IMR-90 (cell line): ENCODE results near the gene RAB27A. TPM values are rescaled to one million over a fixed set of nuclear protein-coding genes. Genes with fewer than 3 reads are reported as not detected.

Experiments used
- ATAC-seq: fragments of 200-7000 bp; cut with Tn5 transposase; 2 replicates; pipeline ENCODE4 v1.9.1; 2020; ENCODE audit warnings: low read depth, mild to moderate bottlenecking, moderate library complexity
- BruUV-seq: library from RNA; stranded (reverse); fragments of 400-500 nt; replicated peaks from 2 replicates; lab custom pipeline; 2021; lab: Mats Ljungman, UMichigan
- CTCF ChIA-PET: fragments of 300-600 bp; formaldehyde crosslinking; extraction: SDS; loops from one replicate; lab custom pipeline; 2021; ENCODE audit warnings: antibody characterized with exemption; lab: Yijun Ruan, JAX
- POLR2A ChIA-PET: fragments of 300-600 bp; sonication (Branson Sonifier 250); formaldehyde crosslinking; loops from one replicate; lab custom pipeline; 2022; ENCODE audit warnings: antibody characterized with exemption; ENCODE audit not compliant: unreplicated experiment; lab: Charles Lee
- DNase-seq: peaks from one replicate; pipeline ENCODE4 v3.0.0; 2013
- H2AFZ ChIP-seq: replicated peaks from 2 replicates; pipeline ENCODE3; 2013; ENCODE audit warnings: low read length, mild to moderate bottlenecking; ENCODE audit not compliant: poor library complexity
- H2AK5ac ChIP-seq: 2 replicates; pipeline ENCODE4 v1.6.1; 2013; ENCODE audit warnings: low read depth, low read length, inconsistent platforms
- H2AK9ac ChIP-seq: replicated peaks from 2 replicates; pipeline ENCODE3; 2013; ENCODE audit warnings: mild to moderate bottlenecking, low read depth, low read length, moderate library complexity; ENCODE audit not compliant: poor library complexity
- H2BK120ac ChIP-seq: 2 replicates; pipeline ENCODE4 v1.6.1; 2013; ENCODE audit warnings: low read depth, low read length, inconsistent platforms
- H2BK15ac ChIP-seq: 3 replicates; pipeline ENCODE4 v1.6.1; 2013; ENCODE audit warnings: low read depth, low read length, inconsistent platforms
- H2BK20ac ChIP-seq: 2 replicates; pipeline ENCODE4 v1.6.1; 2013; ENCODE audit warnings: low read depth, mild to moderate bottlenecking, inconsistent platforms, low read length, moderate library complexity
- H2BK5ac ChIP-seq: 2 replicates; pipeline ENCODE4 v1.6.1; 2013; ENCODE audit warnings: mild to moderate bottlenecking, low read depth, low read length, inconsistent platforms; ENCODE audit not compliant: poor library complexity, severe bottlenecking
- H3K14ac ChIP-seq: replicated peaks from 2 replicates; pipeline ENCODE4 v1.6.1; 2013; ENCODE audit warnings: low read depth, low read length, inconsistent platforms
- H3K18ac ChIP-seq: 2 replicates; pipeline ENCODE4 v1.6.1; 2013; ENCODE audit warnings: low read depth, low read length, control low read depth
- H3K23ac ChIP-seq: 2 replicates; pipeline ENCODE4 v1.6.1; 2013; ENCODE audit warnings: low read depth, low read length, inconsistent platforms
- H3K27ac ChIP-seq: 2 replicates; pipeline ENCODE4 v1.5.1; 2013; ENCODE audit warnings: mild to moderate bottlenecking, control low read depth, low read length; ENCODE audit not compliant: insufficient read depth
- H3K27me3 ChIP-seq: 2 replicates; pipeline ENCODE4 v1.6.1; 2013; ENCODE audit warnings: low read length; ENCODE audit not compliant: control insufficient read depth, insufficient read depth
- H3K36me3 ChIP-seq: 2 replicates; pipeline ENCODE4 v1.6.1; 2013; ENCODE audit warnings: low read length, mixed read lengths; ENCODE audit not compliant: control insufficient read depth, insufficient read depth
- H3K4ac ChIP-seq: 2 replicates; pipeline ENCODE4 v1.6.1; 2013; ENCODE audit warnings: low read depth, low read length, inconsistent platforms
- H3K4me1 ChIP-seq: 2 replicates; pipeline ENCODE4 v1.6.1; 2013; ENCODE audit warnings: low read length, mixed read lengths; ENCODE audit not compliant: control insufficient read depth, insufficient read depth
- H3K4me2 ChIP-seq: 2 replicates; pipeline ENCODE4 v1.6.1; 2013; ENCODE audit warnings: low read depth, mild to moderate bottlenecking, control low read depth, low read length, moderate library complexity
- H3K4me3 ChIP-seq: 2 replicates; pipeline ENCODE4 v1.5.1; 2013; ENCODE audit warnings: low read depth, mild to moderate bottlenecking, control low read depth, low read length, moderate library complexity; ENCODE audit not compliant: insufficient read depth
- H3K56ac ChIP-seq: 2 replicates; pipeline ENCODE4 v1.6.1; 2013; ENCODE audit warnings: low read length, inconsistent platforms; ENCODE audit not compliant: insufficient read depth; ENCODE audit errors: extremely low read depth
- H3K79me1 ChIP-seq, 2 experiments: 2 replicates each; pipeline ENCODE4 v1.6.1; 2013; ENCODE audit warnings: low read length in 2 of 2, inconsistent platforms in 1 of 2, low read depth in 1 of 2
- H3K9ac ChIP-seq: 2 replicates; pipeline ENCODE4 v1.6.1; 2013; ENCODE audit warnings: low read depth, low read length, control low read depth
- H3K9me1 ChIP-seq: 2 replicates; pipeline ENCODE4 v1.6.1; 2013; ENCODE audit warnings: low read length, inconsistent platforms; ENCODE audit not compliant: insufficient read depth
- H3K9me3 ChIP-seq: 2 replicates; pipeline ENCODE4 v1.6.1; 2013; ENCODE audit warnings: low read length; ENCODE audit not compliant: control insufficient read depth, insufficient read depth
- H4K20me1 ChIP-seq: 2 replicates; pipeline ENCODE4 v1.6.1; 2013; ENCODE audit warnings: low read length, inconsistent platforms; ENCODE audit not compliant: insufficient read depth
- H4K5ac ChIP-seq: 2 replicates; pipeline ENCODE4 v1.6.1; 2013; ENCODE audit warnings: mild to moderate bottlenecking, low read depth, low read length, control low read depth
- H4K8ac ChIP-seq, 2 experiments: 2 replicates each; pipeline ENCODE4 v1.6.1; 2013; ENCODE audit warnings: low read depth in 2 of 2, low read length in 2 of 2, control low read depth in 1 of 2, inconsistent platforms in 1 of 2
- H4K91ac ChIP-seq: 2 replicates; pipeline ENCODE4 v1.6.1; 2013; ENCODE audit warnings: low read depth, low read length, inconsistent platforms; ENCODE audit not compliant: insufficient read depth
- CEBPB ChIP-seq: IDR thresholded peaks from 2 replicates; pipeline ENCODE4 v1.6.1; 2012; ENCODE audit warnings: low read depth, low read length, improper control_type of control experiment
- FOS ChIP-seq: fragments of 150-350 bp; IDR thresholded peaks from 2 replicates; pipeline ENCODE4 v1.6.1; 2016; ENCODE audit warnings: low read depth, low read length
- MAFK ChIP-seq: IDR thresholded peaks from 2 replicates; pipeline ENCODE4 v1.6.1; 2012; ENCODE audit warnings: low read depth, low read length, improper control_type of control experiment
- MXI1 ChIP-seq: IDR thresholded peaks from 2 replicates; pipeline ENCODE4 v1.6.1; 2012; ENCODE audit warnings: low read depth, mild to moderate bottlenecking, low read length, moderate library complexity, borderline replicate concordance
- NFE2L2 ChIP-seq: fragments of 150-350 bp; IDR thresholded peaks from 2 replicates; pipeline ENCODE4 v1.6.1; 2016; ENCODE audit warnings: low read depth, mild to moderate bottlenecking, low read length
- RAD21 ChIP-seq: IDR thresholded peaks from 2 replicates; pipeline ENCODE4 v1.6.1; 2012; ENCODE audit warnings: low read length, improper control_type of control experiment
- RCOR1 ChIP-seq: IDR thresholded peaks from 2 replicates; pipeline ENCODE4 v1.6.1; 2012; ENCODE audit warnings: mild to moderate bottlenecking, low read length, improper control_type of control experiment; ENCODE audit not compliant: insufficient replicate concordance
- RFX5 ChIP-seq: IDR thresholded peaks from 2 replicates; pipeline ENCODE4 v1.8.0; 2012; ENCODE audit warnings: low read depth, mild to moderate bottlenecking, low read length, moderate library complexity
- SMC3 ChIP-seq: fragments of 150-350 bp; IDR thresholded peaks from 2 replicates; pipeline ENCODE4 v1.6.1; 2016; ENCODE audit warnings: low read depth, mild to moderate bottlenecking, antibody characterized with exemption, low read length, moderate library complexity
- WGBS, 2 experiments: methylation state at CpG; one replicate each; pipeline versions ENCODE4 v1.1.5 to v1.1.7; 2013; ENCODE audit warnings: missing lambda C conversion rate in 2 of 2; ENCODE audit not compliant: insufficient read length in 1 of 2; ENCODE audit errors: extremely low coverage in 2 of 2; 5-methylcytosine and 5-hydroxymethylcytosine counted together
- dilution Hi-C: fragments of 300-500 bp; cut with HindIII; formaldehyde crosslinking; loops from one replicate; pipeline ENCODE4 v1.14.3; 2018; ENCODE audit warnings: low sequenced_read_pairs; ENCODE audit not compliant: unreplicated experiment
- in situ Hi-C: fragments of 300-500 bp; cut with MboI; formaldehyde crosslinking; loops from 3 replicates; pipeline ENCODE4 v1.14.3; 2019; ENCODE audit warnings: low sequenced_read_pairs, inconsistent platforms, mixed read lengths
- intact Hi-C: fragments of 100-400 bp; cut with micrococcal nuclease; formaldehyde crosslinking; loops from 2 replicates; pipeline ENCODE4 v1.10.0; 2022
- polyA plus RNA-seq, 3 experiments: library from polyadenylated mRNA; depleted of rRNA; stranded (reverse); fragments of >200 nt; gene quantifications; 2 replicates each; pipeline ENCODE4 v1.2.3, GENCODE V29; 2012; ENCODE audit warnings: low replicate concordance in 1 of 3
- total RNA-seq: library from RNA; depleted of rRNA; stranded (reverse); fragments of >200 nt; gene quantifications from 2 replicates; pipeline ENCODE4 v1.2.3, GENCODE V29; 2012
- TF ChIP-seq, protein P1 (sequence below): conservative IDR thresholded peaks from 2 replicates; pipeline ENCODE4 v1.5.1; 2012; ENCODE audit warnings: mild to moderate bottlenecking, low read depth, low read length, improper control_type of control experiment

Gene RAB27A
- total and polyA plus RNA-seq, 2 of the 4 experiments (the other 2 are of a cell fraction), result 4.8 to 13.7 TPM

GRCh38 chr15:55235546-55236036 is 54.0 kb downstream of the RAB27A start:
- Histone ChIP-seq H3K9ac (no peak overlapping the region), H4K5ac (no peak overlapping the region), H3K36me3 (0 out of 2 replicates have a peak, but pooled peaks cover 1% of the 10 kb centered on the region), H2AK5ac (no peak overlapping the region), H3K27me3 (no peaks in the 10 kb centered on the region), H2AFZ (no peak overlapping the region), H2BK120ac (no peak overlapping the region), H3K4me2 (no peak overlapping the region), H3K27ac (no peak overlapping the region), H3K9me1 (peaks cover 3% of the 10 kb centered on the region; the same call in 1 of the 2 replicates), H3K4me3 (no peak overlapping the region), H3K56ac (no peak overlapping the region), H2AK9ac (no peak overlapping the region), H3K14ac (no peak overlapping the region), H3K79me1 (peaks cover 0 to 3% of the 10 kb centered on the region in 2 experiments; a peak in 2 of 4 replicates), H4K8ac (no peak overlapping the region), H4K91ac (no peak overlapping the region), H3K9me3 (no peaks in the 10 kb centered on the region), H3K18ac (no peak overlapping the region), H3K4me1 (no peaks in the 10 kb centered on the region), H2BK20ac (no peak overlapping the region), H2BK15ac (no peak overlapping the region), H2BK5ac (no peak overlapping the region), H3K23ac (no peak overlapping the region), H3K4ac (no peak overlapping the region), H4K20me1 (no peaks in the 10 kb centered on the region)
- POLR2A ChIA-PET, result no interaction called here
- no peak for DNase-seq
- CTCF ChIA-PET, result no interaction called here
- dilution Hi-C loops (no loop called here), intact Hi-C loops (no loop called here), in situ Hi-C loops (no loop called here)
- no TSS peak for BruUV-seq
- no peak for ATAC-seq
- TF ChIP-seq RAD21 (no peak), SMC3 (no peak), MXI1 (no peak), CEBPB (no peak), NFE2L2 (no peak), RCOR1 (no peak), MAFK (no peak), FOS (no peak), RFX5 (no peak)
- TF ChIP-seq, protein P1, sequence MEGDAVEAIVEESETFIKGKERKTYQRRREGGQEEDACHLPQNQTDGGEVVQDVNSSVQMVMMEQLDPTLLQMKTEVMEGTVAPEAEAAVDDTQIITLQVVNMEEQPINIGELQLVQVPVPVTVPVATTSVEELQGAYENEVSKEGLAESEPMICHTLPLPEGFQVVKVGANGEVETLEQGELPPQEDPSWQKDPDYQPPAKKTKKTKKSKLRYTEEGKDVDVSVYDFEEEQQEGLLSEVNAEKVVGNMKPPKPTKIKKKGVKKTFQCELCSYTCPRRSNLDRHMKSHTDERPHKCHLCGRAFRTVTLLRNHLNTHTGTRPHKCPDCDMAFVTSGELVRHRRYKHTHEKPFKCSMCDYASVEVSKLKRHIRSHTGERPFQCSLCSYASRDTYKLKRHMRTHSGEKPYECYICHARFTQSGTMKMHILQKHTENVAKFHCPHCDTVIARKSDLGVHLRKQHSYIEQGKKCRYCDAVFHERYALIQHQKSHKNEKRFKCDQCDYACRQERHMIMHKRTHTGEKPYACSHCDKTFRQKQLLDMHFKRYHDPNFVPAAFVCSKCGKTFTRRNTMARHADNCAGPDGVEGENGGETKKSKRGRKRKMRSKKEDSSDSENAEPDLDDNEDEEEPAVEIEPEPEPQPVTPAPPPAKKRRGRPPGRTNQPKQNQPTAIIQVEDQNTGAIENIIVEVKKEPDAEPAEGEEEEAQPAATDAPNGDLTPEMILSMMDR, result no peak
- WGBS, 2 experiments, result no CpG with 5 or more reads among the region's 4 CpGs
